HEK293 (cell line): Measurements from ENCODE around the gene PCDHB2.

Source experiments
- CTCF ChIA-PET: fragments of 350-600 bp; formaldehyde crosslinking; extraction: SDS; loops from one replicate; lab custom pipeline; 2021; ENCODE audit warnings: antibody characterized with exemption; lab: Yijun Ruan, JAX
- POLR2A ChIA-PET: fragments of 300-600 bp; formaldehyde crosslinking; extraction: SDS; loops from one replicate; lab custom pipeline; 2020; ENCODE audit warnings: antibody characterized with exemption, inconsistent platforms; lab: Yijun Ruan, JAX
- H3K27ac ChIP-seq: fragments of 200-500 bp; sonication (Bioruptor generic); 2 replicates; pipeline ENCODE4 v1.5.1; 2014; ENCODE audit warnings: low read depth, low read length, control low read depth, inconsistent platforms; ENCODE audit errors: extremely low read depth
- H3K36me3 ChIP-seq, 2 experiments: fragments of 200-500 bp in 1 of 2; sonication (Bioruptor generic) in 1 of 2; 1 replicate in 1 of 2; 2 replicates in 1 of 2; pipeline ENCODE4 v1.5.1; 2014 to 2017; ENCODE audit warnings: inconsistent platforms in 2 of 2, low read length in 2 of 2; ENCODE audit not compliant: control insufficient read depth in 2 of 2, insufficient read depth in 1 of 2
- H3K4me1 ChIP-seq: fragments of 200-500 bp; sonication (Bioruptor generic); 2 replicates; pipeline ENCODE4 v1.5.1; 2014; ENCODE audit warnings: mild to moderate bottlenecking, low read length, inconsistent platforms; ENCODE audit not compliant: control insufficient read depth, insufficient read depth
- H3K4me3 ChIP-seq: 2 replicates; pipeline ENCODE4 v1.5.1; 2011; ENCODE audit warnings: low read depth, mild to moderate bottlenecking, control low read depth, low read length, moderate library complexity
- H3K9me3 ChIP-seq: fragments of 200-500 bp; sonication (Bioruptor generic); 2 replicates; pipeline ENCODE4 v1.5.1; 2014; ENCODE audit warnings: low read depth, low read length, inconsistent platforms; ENCODE audit not compliant: control insufficient read depth, insufficient read depth
- BCL11B ChIP-seq: fragments of 450-650 bp; formaldehyde crosslinking; IDR thresholded peaks from 2 replicates; pipeline ENCODE4 v1.5.1; 2016; ENCODE audit warnings: low read depth, missing biosample characterization, missing genetic modification characterization
- BCL6B ChIP-seq: fragments of 450-650 bp; formaldehyde crosslinking; IDR thresholded peaks from 2 replicates; pipeline ENCODE4 v1.5.1; 2017; ENCODE audit warnings: missing biosample characterization, missing genetic modification characterization
- EGR2 ChIP-seq: fragments of 450-650 bp; formaldehyde crosslinking; IDR thresholded peaks from 2 replicates; pipeline ENCODE4 v1.5.1; 2016; ENCODE audit warnings: low read depth, missing biosample characterization, missing genetic modification characterization
- KLF1 ChIP-seq: fragments of 450-650 bp; formaldehyde crosslinking; IDR thresholded peaks from 2 replicates; pipeline ENCODE4 v1.5.1; 2016; ENCODE audit warnings: missing biosample characterization, missing genetic modification characterization
- PBX3 ChIP-seq: sonication (generic); formaldehyde crosslinking; IDR thresholded peaks from 2 replicates; pipeline ENCODE4 v1.8.1; 2022; ENCODE audit warnings: mild to moderate bottlenecking, moderate library complexity, missing genetic modification reagents
- PRDM1 ChIP-seq: fragments of 450-650 bp; formaldehyde crosslinking; IDR thresholded peaks from 2 replicates; pipeline ENCODE4; 2016; ENCODE audit warnings: missing biosample characterization, missing genetic modification characterization
- PRDM2 ChIP-seq: fragments of 450-650 bp; formaldehyde crosslinking; IDR thresholded peaks from 2 replicates; pipeline ENCODE4 v1.5.1; 2016; ENCODE audit warnings: missing biosample characterization, missing genetic modification characterization, borderline replicate concordance
- WT1 ChIP-seq: fragments of 450-650 bp; formaldehyde crosslinking; IDR thresholded peaks from 2 replicates; pipeline ENCODE4 v1.5.1; 2016; ENCODE audit warnings: missing biosample characterization, missing genetic modification characterization
- ZBTB8A ChIP-seq: fragments of 450-650 bp; formaldehyde crosslinking; IDR thresholded peaks from 2 replicates; pipeline ENCODE4 v1.5.1; 2016; ENCODE audit warnings: missing biosample characterization, missing genetic modification characterization
- ZNF114 ChIP-seq: fragments of 450-650 bp; formaldehyde crosslinking; IDR thresholded peaks from 2 replicates; pipeline ENCODE4 v1.5.0; 2017; ENCODE audit warnings: missing biosample characterization, missing genetic modification characterization
- ZNF121 ChIP-seq: fragments of 450-650 bp; formaldehyde crosslinking; IDR thresholded peaks from 2 replicates; pipeline ENCODE4 v1.5.1; 2016; ENCODE audit warnings: missing biosample characterization, missing genetic modification characterization
- ZNF202 ChIP-seq: fragments of 450-650 bp; formaldehyde crosslinking; IDR thresholded peaks from 2 replicates; pipeline ENCODE4 v1.5.1; 2016; ENCODE audit warnings: missing biosample characterization, missing genetic modification characterization, borderline replicate concordance
- ZNF24 ChIP-seq: fragments of 450-650 bp; formaldehyde crosslinking; IDR thresholded peaks from 2 replicates; pipeline ENCODE4 v1.5.1; 2016; ENCODE audit warnings: missing biosample characterization, missing genetic modification characterization
- ZNF274 ChIP-seq, 2 experiments: fragments of 200-500 bp in 1 of 2; fragments of 450-650 bp in 1 of 2; sonication (Bioruptor generic) in 1 of 2; formaldehyde crosslinking in 1 of 2; IDR thresholded peaks; 2 replicates each; pipeline versions ENCODE4 v1.5.1 to v1.6.1; 2014 to 2016; ENCODE audit warnings: borderline replicate concordance in 1 of 2, inconsistent platforms in 1 of 2, low read length in 1 of 2, missing biosample characterization in 1 of 2, missing genetic modification characterization in 1 of 2
- ZNF302 ChIP-seq: fragments of 450-650 bp; formaldehyde crosslinking; IDR thresholded peaks from 2 replicates; pipeline ENCODE4 v1.5.1; 2016; ENCODE audit warnings: missing biosample characterization, missing genetic modification characterization, low read depth
- ZNF362 ChIP-seq: fragments of 450-650 bp; formaldehyde crosslinking; IDR thresholded peaks from 2 replicates; pipeline ENCODE4 v1.5.1; 2016; ENCODE audit warnings: missing biosample characterization, missing genetic modification characterization
- ZNF404 ChIP-seq: fragments of 450-650 bp; formaldehyde crosslinking; IDR thresholded peaks from 2 replicates; pipeline ENCODE4 v1.5.1; 2017; ENCODE audit warnings: missing biosample characterization, missing genetic modification characterization
- ZNF423 ChIP-seq: fragments of 450-650 bp; formaldehyde crosslinking; IDR thresholded peaks from 2 replicates; pipeline ENCODE4 v1.5.1; 2016; ENCODE audit warnings: missing biosample characterization, missing genetic modification characterization
- ZNF473 ChIP-seq: fragments of 450-650 bp; formaldehyde crosslinking; IDR thresholded peaks from 2 replicates; pipeline ENCODE4 v1.5.1; 2017; ENCODE audit warnings: missing biosample characterization, missing genetic modification characterization
- ZNF529 ChIP-seq: fragments of 450-650 bp; formaldehyde crosslinking; IDR thresholded peaks from 2 replicates; pipeline ENCODE4 v1.5.1; 2017; ENCODE audit warnings: missing genetic modification characterization, missing biosample characterization; ENCODE audit not compliant: insufficient replicate concordance
- ZNF600 ChIP-seq: fragments of 450-650 bp; formaldehyde crosslinking; IDR thresholded peaks from 2 replicates; pipeline ENCODE4 v1.5.1; 2016; ENCODE audit warnings: missing biosample characterization, missing genetic modification characterization
- ZNF677 ChIP-seq: fragments of 450-650 bp; IDR thresholded peaks from 2 replicates; pipeline ENCODE4 v1.5.0; 2018; ENCODE audit warnings: missing biosample characterization, mild to moderate bottlenecking, missing genetic modification characterization, moderate library complexity
- ZNF747 ChIP-seq: fragments of 450-650 bp; formaldehyde crosslinking; IDR thresholded peaks from 2 replicates; pipeline ENCODE4 v1.5.1; 2016; ENCODE audit warnings: missing biosample characterization, missing genetic modification characterization
- ZNF830 ChIP-seq: fragments of 450-650 bp; IDR thresholded peaks from 2 replicates; pipeline ENCODE4 v1.5.0; 2018; ENCODE audit warnings: missing biosample characterization, missing genetic modification characterization, low read depth, mild to moderate bottlenecking, moderate library complexity
- ZSCAN30 ChIP-seq: fragments of 450-650 bp; IDR thresholded peaks from 2 replicates; pipeline ENCODE4 v1.5.1; 2018; ENCODE audit warnings: missing biosample characterization, mild to moderate bottlenecking, missing genetic modification characterization, moderate library complexity
- ZXDB ChIP-seq: fragments of 450-650 bp; formaldehyde crosslinking; IDR thresholded peaks from 2 replicates; pipeline ENCODE4 v1.5.1; 2016; ENCODE audit warnings: missing biosample characterization, missing genetic modification characterization

The PCDHB2 gene

DNA sequence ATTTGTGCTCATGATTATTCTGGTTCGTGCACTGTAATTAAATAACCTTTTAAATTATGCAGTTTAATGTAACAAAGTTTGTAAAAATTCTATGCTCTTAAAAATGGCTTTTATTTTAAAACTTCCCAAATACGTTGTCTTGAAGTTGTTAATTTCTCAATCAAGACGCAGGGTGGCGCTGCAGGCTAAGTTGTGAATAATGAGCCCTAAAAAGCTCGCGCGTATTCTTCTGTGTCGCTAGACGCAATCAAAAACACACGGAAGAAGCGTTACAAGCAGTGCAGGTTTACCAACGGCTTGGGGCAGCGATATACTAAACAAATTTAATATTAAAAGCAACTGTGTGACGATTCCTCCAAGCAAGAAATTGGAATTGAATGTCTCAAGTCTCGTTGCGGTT, 27.1 kb downstream of the PCDHB2 start, which contains the start of gene PCDHB4:
PCDHB4 (plus strand) TSS at position 256 of the 400 bp plus-strand sequence. CDS start 181 bp downstream, outside the sequence.
- H3K4me3 ChIP-seq, result no peak within 1 kb of the TSS
- no peak within 1 kb of the TSS for H3K27ac ChIP-seq
- ChIA-PET POLR2A (no interaction called here), CTCF (interaction anchor here (0.8 kb wide), 1 partner anchor 100 kb away, joined by 3 read pairs; no protein-coding TSS in a partner anchor)
- no peaks in the 10 kb centered on the region for H3K4me1 ChIP-seq
- no peaks in the 10 kb centered on the region for H3K9me3 ChIP-seq
- TF ChIP-seq PRDM1 (tag by site-specific recombination) (no peak), ZBTB8A (no peak), ZNF830 (no peak), ZNF24 (tag by site-specific recombination) (no peak), WT1 (tag by site-specific recombination) (no peak), ZNF274 (IDR thresholded peaks at IDR 0.05; ENCODE audit: low read length) (no peak), ZNF274 (tag by site-specific recombination; IDR thresholded peaks at IDR 0.05; ENCODE audit: borderline replicate concordance) (no peak), ZNF529 (tag by site-specific recombination) (no peak), ZNF600 (tag by site-specific recombination) (no peak), ZXDB (tag by site-specific recombination) (no peak), ZNF302 (tag by site-specific recombination) (no peak), ZNF473 (tag by site-specific recombination) (no peak), BCL6B (no peak), ZNF747 (tag by site-specific recombination) (no peak), BCL11B (tag by site-specific recombination) (no peak), PRDM2 (tag by site-specific recombination) (no peak), ZNF202 (tag by site-specific recombination) (no peak), ZNF114 (tag by site-specific recombination) (no peak), ZNF362 (no peak)
- no peaks in the 10 kb centered on the region for H3K36me3 ChIP-seq

DNA sequence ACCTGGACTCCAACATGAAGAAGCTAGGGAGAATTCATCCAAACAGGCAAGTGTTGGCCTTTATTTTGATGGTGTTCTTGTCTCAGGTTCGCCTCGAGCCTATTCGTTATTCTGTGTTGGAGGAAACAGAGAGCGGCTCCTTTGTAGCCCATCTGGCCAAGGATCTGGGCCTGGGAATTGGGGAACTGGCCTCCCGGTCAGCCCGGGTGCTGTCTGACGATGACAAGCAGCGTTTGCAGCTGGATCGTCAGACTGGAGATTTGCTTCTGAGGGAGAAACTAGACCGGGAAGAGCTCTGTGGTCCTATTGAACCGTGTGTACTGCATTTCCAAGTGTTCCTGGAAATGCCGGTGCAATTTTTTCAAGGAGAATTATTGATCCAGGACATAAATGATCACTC, 27.6 kb downstream of the PCDHB2 start:
- ChIA-PET CTCF (interaction anchor here (0.6 to 0.8 kb wide), 3 partner anchors 28 to 227 kb away, joined by 3 to 6 read pairs (median 3); partner anchors contain the start of gene PCDHB6), POLR2A (no interaction called here)
- Histone ChIP-seq H3K4me3 (no peak overlapping the region), H3K9me3 (no peaks in the 10 kb centered on the region), H3K4me1 (no peaks in the 10 kb centered on the region), H3K36me3 (no peaks in the 10 kb centered on the region), H3K27ac (no peak overlapping the region)
- no peak for TF ChIP-seq BCL6B
- no peak for TF ChIP-seq ZNF121 (tag by site-specific recombination)
- no peak for TF ChIP-seq ZSCAN30 (tag by site-specific recombination)
- no peak for TF ChIP-seq EGR2
- TF ChIP-seq ZNF677 (tag by site-specific recombination), result no peak
- TF ChIP-seq KLF1 (tag by site-specific recombination), result no peak
- no peak for TF ChIP-seq ZNF404 (tag by site-specific recombination)
- TF ChIP-seq ZNF423, result no peak
- TF ChIP-seq PBX3 (CRISPR knock-in tag), result no peak
